Gastroesophageal sphincter (tissue), 3 donors: Measurements from ENCODE around the gene NFATC2.

Source experiments
- CTCF ChIP-seq, 4 experiments: fragments of 200-600 bp in 2 of 4; fragments of 450-650 bp in 2 of 4; sonication (generic) in 1 of 4; IDR thresholded peaks; one replicate each; pipeline ENCODE4 v1.5.1; 2017 to 2019; ENCODE audit warnings: antibody characterized with exemption in 4 of 4, mild to moderate bottlenecking in 2 of 4, moderate library complexity in 2 of 4
- EP300 ChIP-seq: sonication (generic); formaldehyde crosslinking; IDR thresholded peaks from one replicate; pipeline ENCODE4 v1.6.1; 2017; ENCODE audit warnings: antibody characterized with exemption, mild to moderate bottlenecking
- POLR2A ChIP-seq, 2 donors: fragments of 450-650 bp; IDR thresholded peaks; one replicate each; pipeline ENCODE4 v1.6.1; 2017; ENCODE audit warnings: antibody characterized with exemption in 2 of 2, mild to moderate bottlenecking in 2 of 2, moderate library complexity in 1 of 2
- POLR2AphosphoS5 ChIP-seq: sonication (generic); formaldehyde crosslinking; IDR thresholded peaks from one replicate; pipeline ENCODE4 v1.6.1; 2017; ENCODE audit warnings: antibody characterized with exemption

DNA sequence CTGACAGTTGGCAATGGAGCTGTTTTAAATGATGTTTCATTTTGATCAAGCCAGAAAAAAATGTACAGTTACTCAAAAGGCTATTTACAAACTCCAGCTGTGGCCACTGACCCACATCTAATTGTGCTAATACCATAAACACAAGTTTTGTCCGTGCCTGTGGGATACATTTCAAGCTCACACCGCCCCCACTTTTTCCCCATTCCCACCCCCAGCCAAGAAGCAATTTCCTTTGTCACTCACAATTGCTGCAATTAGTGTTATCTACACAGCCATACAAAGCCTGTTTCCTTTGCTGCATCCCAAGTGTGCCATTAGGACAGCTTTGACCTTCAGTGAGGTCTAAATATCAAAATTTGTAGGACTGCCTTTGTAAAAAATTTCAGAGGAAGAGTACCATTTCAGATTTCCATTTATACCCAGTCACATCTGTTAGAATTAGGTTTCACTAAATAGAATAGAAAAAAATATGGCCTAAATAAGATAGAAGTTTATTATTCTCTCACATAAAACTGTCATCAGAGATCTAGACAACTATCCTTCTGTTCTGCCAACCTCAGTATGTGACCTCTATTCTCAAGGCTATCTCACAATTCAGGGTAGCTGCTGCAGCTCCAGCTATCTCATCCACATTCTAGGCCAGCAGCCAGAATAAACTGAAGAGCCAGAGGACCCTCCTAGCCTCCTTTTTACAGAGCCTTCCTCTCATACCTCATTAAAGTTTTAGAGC is 202.6 kb downstream of the NFATC2 start:
- TF ChIP-seq CTCF (IDR thresholded peaks at IDR 0.05) (no peak), POLR2A (IDR thresholded peaks at IDR 0.05) (no peak), POLR2AphosphoS5 (no peak), EP300 (no peak)
